GM13977 (cell line): ENCODE results near the gene HS2ST1.

Source experiments
- DNase-seq: peaks from one replicate; pipeline ENCODE4 v3.0.0; 2012; ENCODE audit warnings: low spot score
- CTCF ChIP-seq: IDR thresholded peaks from 2 replicates; pipeline ENCODE4 v1.5.1; 2012; ENCODE audit warnings: mild to moderate bottlenecking, control low read depth; ENCODE audit not compliant: insufficient read depth; ENCODE audit errors: extremely low read depth, missing control alignments
- in situ Hi-C: fragments of 300-500 bp; cut with MboI; formaldehyde crosslinking; loops from one replicate; pipeline ENCODE4 v1.12.0; 2022; ENCODE audit warnings: low sequenced_read_pairs, low pct_unique_long_range_greater_than_20kb, mixed read lengths, inconsistent platforms; ENCODE audit not compliant: unreplicated experiment

HS2ST1 gene

DNA sequence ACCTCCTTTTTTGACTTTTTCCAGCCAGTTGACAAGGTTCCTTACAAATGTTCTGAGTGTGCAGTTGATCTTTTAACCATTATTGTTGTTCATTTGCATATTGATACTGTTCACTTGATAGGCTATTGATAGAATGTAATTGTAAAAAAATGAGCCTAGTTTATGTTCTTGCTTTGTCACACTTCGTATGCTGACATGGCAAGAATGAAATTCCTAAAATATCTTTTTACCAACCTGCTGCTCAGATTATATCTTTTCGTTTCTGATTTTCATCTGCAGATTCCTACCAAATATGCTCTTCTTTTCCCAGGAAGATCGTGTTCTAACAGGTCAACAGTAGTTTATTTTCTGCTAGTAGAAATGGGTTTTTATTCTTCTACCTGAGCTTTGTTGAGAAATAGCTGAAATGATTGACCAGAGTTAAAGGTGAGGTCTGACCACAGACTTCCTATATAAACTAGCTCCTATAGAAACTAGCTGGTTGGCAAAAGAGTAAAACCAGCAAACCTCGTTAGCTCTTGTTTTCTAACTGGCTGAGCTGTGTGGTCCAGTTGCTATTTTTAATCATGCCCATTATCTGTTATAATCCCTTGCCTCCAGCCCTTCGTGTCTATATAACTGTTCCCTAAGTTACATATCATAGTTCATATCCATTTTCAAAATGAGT lies 174.8 kb downstream of the HS2ST1 start:
- DNase-seq = no peak
- TF ChIP-seq CTCF = no peak
- in situ Hi-C loops = loop anchor here (10.0 kb wide), 1 partner anchor 254 kb away; no protein-coding TSS in a partner anchor

- in situ Hi-C loops = loop anchor here (10.0 kb wide), 1 partner anchor 255 kb away; no protein-coding TSS in a partner anchor
- TF ChIP-seq CTCF = no peak
- DNase-seq = no peak
These were observed 175.4 kb downstream of the HS2ST1 start for GRCh38 chr1:87089823-87090222.

DNA sequence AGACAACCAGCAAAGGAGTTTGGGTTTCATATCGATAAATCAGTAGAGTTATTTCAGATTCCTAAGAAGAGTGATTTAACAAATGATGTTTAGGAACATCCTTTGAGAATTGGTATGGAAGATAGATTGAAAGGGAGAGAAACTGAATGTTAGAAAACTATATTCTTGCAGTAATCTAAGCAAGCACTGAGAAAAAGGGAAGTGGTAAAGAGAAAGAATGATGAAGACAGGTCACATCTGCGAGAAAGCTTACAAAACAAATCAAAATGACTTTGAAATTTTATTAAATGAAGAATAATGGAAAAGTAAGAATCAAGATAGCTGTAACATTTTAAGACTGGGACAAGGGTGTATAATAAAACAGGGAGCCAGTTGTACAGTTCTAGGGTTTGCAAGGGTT lies 177.0 kb downstream of the HS2ST1 start:
- no peak for DNase-seq
- in situ Hi-C loops = no loop called here
- TF ChIP-seq CTCF = no peak

GRCh38 chr1:87092846-87093245 lies 178.4 kb downstream of the HS2ST1 start:
- no peak for DNase-seq
- in situ Hi-C loops = no loop called here
- no peak for TF ChIP-seq CTCF

DNA sequence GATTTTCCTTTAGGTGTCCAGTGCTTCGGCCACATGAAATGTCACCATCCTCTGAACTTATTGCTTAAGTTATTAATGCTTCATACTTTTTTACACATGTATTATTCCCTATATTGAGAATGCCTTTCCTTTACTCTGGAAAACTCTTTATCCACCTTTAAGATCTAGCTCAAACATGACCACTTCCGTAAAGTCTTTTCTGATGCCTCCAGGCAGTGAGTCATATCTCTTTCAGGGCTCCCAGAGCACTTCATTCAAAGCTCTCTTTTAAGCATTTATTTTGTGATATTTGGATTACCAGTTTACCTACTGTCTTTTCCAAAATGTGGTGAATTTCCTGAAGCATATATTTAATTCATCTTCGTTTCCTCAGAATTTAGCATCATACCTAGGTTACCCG lies 178.9 kb downstream of the HS2ST1 start:
- TF ChIP-seq CTCF = no peak
- in situ Hi-C loops = no loop called here
- DNase-seq = no peak

- no peak for DNase-seq
These were observed 179.8 kb downstream of the HS2ST1 start for GRCh38 chr1:87094238-87094637.

More at GRCh38 chr1:87094238-87094637, 179.8 kb downstream of the HS2ST1 start:
- in situ Hi-C loops = no loop called here
- no peak for TF ChIP-seq CTCF
